ENCODE measurements around the gene ACR. TPM values are rescaled to one million over a fixed set of nuclear protein-coding genes. Genes with fewer than 3 reads are reported as not detected.

Gene ACR
- total and polyA plus RNA-seq, 2 donors from 2014 or later = 1.0 to 1.6 TPM

GRCh38 chr22:50695421-50696250 is 42.4 kb upstream of the ACR start:
- FAIRE-seq (no peak), DNase-seq (peak in 2 of 5 donors; percentile 31 to 44)
- no peak for TF ChIP-seq CTCF (IDR thresholded peaks at IDR 0.05; ENCODE audit: borderline replicate concordance, extremely low read depth, insufficient read depth)
- Histone ChIP-seq H3K27ac (ENCODE audit: low read depth in 2 of 2, low read length in 2 of 2) (no peak overlapping the region), H3K4me1 (ENCODE audit: control insufficient read depth in 2 of 3, insufficient read depth in 2 of 3, low read depth in 1 of 3, low read length in 3 of 3) (peaks cover 0 to 16% (median 5%) of the 10 kb centered on the region in 3 donors), H3K27me3 (ENCODE audit: control insufficient read depth, insufficient read depth, low read length) (no peaks in the 10 kb centered on the region), H3K9me3 (ENCODE audit: control insufficient read depth in 2 of 3, insufficient read depth in 1 of 3, low read length in 3 of 3) (no peaks in the 10 kb centered on the region), H3K36me3 (ENCODE audit: control insufficient read depth in 2 of 3, insufficient read depth in 3 of 3, low read length in 3 of 3) (peaks cover 0 to 2% (median 0%) of the 10 kb centered on the region in 3 donors), H3K4me3 (ENCODE audit: low read length in 3 of 3) (no peak overlapping the region), H3K9ac (ENCODE audit: low read length in 3 of 3) (no peak overlapping the region)
- intact Hi-C loops (cut with DNase I) = no loop called here

- Histone ChIP-seq H3K9me3 (ENCODE audit: control insufficient read depth in 2 of 3, insufficient read depth in 1 of 3, low read length in 3 of 3) (no peaks in the 10 kb centered on the region), H3K4me3 (ENCODE audit: low read length in 3 of 3) (no peak overlapping the region), H3K27me3 (ENCODE audit: control insufficient read depth, insufficient read depth, low read length) (no peaks in the 10 kb centered on the region), H3K27ac (ENCODE audit: low read depth in 2 of 2, low read length in 2 of 2) (no peak overlapping the region), H3K4me1 (ENCODE audit: control insufficient read depth in 2 of 3, insufficient read depth in 2 of 3, low read depth in 1 of 3, low read length in 3 of 3) (peaks cover 0 to 20% (median 5%) of the 10 kb centered on the region in 3 donors), H3K36me3 (ENCODE audit: control insufficient read depth in 2 of 3, insufficient read depth in 3 of 3, low read length in 3 of 3) (peaks cover 0 to 2% (median 0%) of the 10 kb centered on the region in 3 donors), H3K9ac (ENCODE audit: low read length in 3 of 3) (no peak overlapping the region)
- TF ChIP-seq CTCF (IDR thresholded peaks at IDR 0.05; ENCODE audit: borderline replicate concordance, extremely low read depth, insufficient read depth) = no peak
- FAIRE-seq (no peak), DNase-seq (peak in 1 of 5 donors; percentile 30)
- intact Hi-C loops (cut with DNase I) = no loop called here
Observed at GRCh38 chr22:50696251-50696798, 41.7 kb upstream of the ACR start.

GRCh38 chr22:50696799-50697561 is 41.0 kb upstream of the ACR start:
- DNase-seq = peak in 4 of 5 donors; percentile 50 to 83 (median 71)
- peak; percentile 24 for TF ChIP-seq CTCF (IDR thresholded peaks at IDR 0.05; ENCODE audit: borderline replicate concordance, extremely low read depth, insufficient read depth)
- no peak overlapping the region for H3K27ac ChIP-seq (ENCODE audit: low read depth in 2 of 2, low read length in 2 of 2)
- H3K36me3 ChIP-seq (ENCODE audit: control insufficient read depth in 2 of 3, insufficient read depth in 3 of 3, low read length in 3 of 3) = peaks cover 0 to 2% (median 0%) of the 10 kb centered on the region in 3 donors
- H3K9ac ChIP-seq (ENCODE audit: low read length in 3 of 3) = no peak overlapping the region
- H3K27me3 ChIP-seq (ENCODE audit: control insufficient read depth, insufficient read depth, low read length) = no peaks in the 10 kb centered on the region
- intact Hi-C loops (cut with DNase I) = no loop called here
- FAIRE-seq = no peak
- no peaks in the 10 kb centered on the region for H3K9me3 ChIP-seq (ENCODE audit: control insufficient read depth in 2 of 3, insufficient read depth in 1 of 3, low read length in 3 of 3)
- peak overlapping the region in 1 of 3 donors; percentile 32 for H3K4me3 ChIP-seq (ENCODE audit: low read length in 3 of 3)
- peaks cover 0 to 22% (median 11%) of the 10 kb centered on the region in 3 donors for H3K4me1 ChIP-seq (ENCODE audit: control insufficient read depth in 2 of 3, insufficient read depth in 2 of 3, low read depth in 1 of 3, low read length in 3 of 3)

All from kidney (tissue), 14 donors.